Fibroblast of mammary gland (primary cell): Measurements from ENCODE around the gene NETO2.
A peak's percentile ranks its signal among the peaks of the same experiment; 100 is the strongest.
"Not testable (repeated sequence)": the region's sequence is repeated elsewhere in the genome, so short reads cannot be mapped to it uniquely, and the experiment has no call there.

Experiments
- DNase-seq: peaks from one replicate; pipeline ENCODE4 v3.0.0-alpha.2; 2010; ENCODE audit warnings: low read depth
- H3K4me3 ChIP-seq: 2 replicates; pipeline ENCODE4 v1.5.1; 2011; ENCODE audit warnings: low read depth, mild to moderate bottlenecking, low read length, moderate library complexity; ENCODE audit not compliant: control insufficient read depth
- CTCF ChIP-seq: conservative IDR thresholded peaks from 2 replicates; pipeline ENCODE4 v1.5.1; 2011; ENCODE audit warnings: low read depth, low read length, inconsistent platforms; ENCODE audit not compliant: control insufficient read depth, insufficient read depth

NETO2 gene

DNA sequence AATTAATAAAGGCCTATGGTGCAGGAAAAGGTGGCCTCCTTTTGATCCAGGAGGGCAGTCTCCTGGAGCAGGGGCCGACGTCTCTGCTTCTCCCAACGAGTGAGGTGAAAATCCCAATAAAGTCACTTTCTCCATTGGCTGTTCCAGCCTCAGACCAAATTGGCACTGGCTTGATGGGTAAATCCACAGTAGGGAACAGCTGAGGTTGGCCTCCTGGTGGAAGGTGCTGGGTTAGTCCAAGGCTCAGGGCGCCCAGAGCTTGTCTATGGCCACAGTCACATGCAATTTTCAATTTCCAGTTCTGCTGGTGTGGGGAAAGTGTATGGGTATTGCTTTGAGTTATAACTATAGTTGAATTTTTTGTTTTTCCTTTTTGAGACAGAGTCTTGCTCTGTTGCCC lies 79.0 kb downstream of the NETO2 start:
- no peak for DNase-seq
- no peak overlapping the region for H3K4me3 ChIP-seq
- no peak for TF ChIP-seq CTCF

- DNase-seq = no peak
- TF ChIP-seq CTCF = no peak
- no peak overlapping the region for H3K4me3 ChIP-seq
These were observed 80.6 kb downstream of the NETO2 start for GRCh38 chr16:47063011-47063724.

DNA sequence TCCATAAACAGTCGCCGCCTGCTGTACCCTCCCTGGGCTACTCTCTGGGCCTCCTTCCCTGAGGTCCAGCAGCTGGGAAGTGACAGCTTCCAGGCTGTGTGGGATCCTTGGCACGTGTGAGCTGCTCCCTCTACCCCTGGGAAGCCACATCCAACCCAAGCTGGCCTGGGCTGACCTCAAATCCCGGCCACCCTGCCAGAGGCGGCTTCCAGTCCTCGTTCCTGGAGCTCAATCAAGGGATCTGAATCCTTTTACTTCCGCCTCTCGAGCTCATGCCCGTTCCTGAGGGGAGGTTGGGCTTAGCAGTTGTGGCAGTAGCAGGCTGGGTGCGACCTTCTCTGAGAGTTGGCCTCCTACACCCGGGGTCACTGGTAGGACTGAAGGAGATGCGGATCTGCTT lies 82.5 kb downstream of the NETO2 start:
- no peak for DNase-seq
- H3K4me3 ChIP-seq = no peak overlapping the region
- no peak for TF ChIP-seq CTCF

DNA sequence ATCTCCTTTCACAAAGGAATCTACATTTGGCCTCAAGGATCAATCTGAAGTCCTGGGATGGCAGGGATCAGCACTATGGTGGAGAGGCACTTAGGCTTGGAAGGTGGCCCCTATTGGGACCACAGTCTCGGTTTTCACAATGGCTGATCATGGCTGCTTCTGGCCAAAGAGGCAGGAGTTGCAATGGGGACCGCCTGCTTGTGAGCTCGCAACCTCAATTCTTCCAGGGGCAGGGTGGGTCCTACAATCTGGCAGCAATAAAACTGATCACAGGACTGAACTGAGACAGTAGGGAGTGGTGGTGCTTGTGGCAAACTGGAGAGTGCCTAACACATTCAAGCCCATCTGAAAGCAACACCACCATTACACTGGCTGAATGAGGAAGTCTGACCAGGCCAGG lies 83.1 kb downstream of the NETO2 start:
- DNase-seq = no peak
- no peak for TF ChIP-seq CTCF
- H3K4me3 ChIP-seq = no peak overlapping the region

DNA sequence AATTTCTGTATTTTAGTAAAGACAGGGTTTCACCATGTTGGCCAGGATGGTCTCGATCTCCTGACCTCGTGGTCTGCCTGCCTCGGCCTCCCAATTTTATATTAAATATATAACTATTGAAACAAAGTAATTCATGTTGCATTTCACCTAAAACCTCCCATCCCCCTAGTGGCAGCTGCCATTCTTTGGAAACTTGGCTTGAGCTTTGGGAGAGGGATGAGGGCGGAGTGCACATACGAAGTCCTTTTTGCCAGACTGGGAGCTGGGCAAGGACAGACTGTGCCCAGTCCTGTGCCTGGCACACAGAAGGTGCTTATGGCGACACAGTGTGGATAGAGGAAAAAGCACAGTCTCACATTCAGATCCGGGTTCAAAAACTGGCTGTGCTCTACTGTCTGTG lies 83.8 kb downstream of the NETO2 start:
- no peak for DNase-seq
- TF ChIP-seq CTCF = no peak
- H3K4me3 ChIP-seq = no peak overlapping the region

- not testable (repeated sequence) for DNase-seq, H3K4me3 ChIP-seq
These were observed 84.6 kb downstream of the NETO2 start for GRCh38 chr16:47059130-47059529.

- no peak for TF ChIP-seq CTCF
- no peak overlapping the region for H3K4me3 ChIP-seq
- DNase-seq = peak; percentile 10
These were observed 85.3 kb downstream of the NETO2 start for GRCh38 chr16:47058295-47059086.
